SIG-M5 treated with dmso at 0.1 percent for 504 hours (cell line): ENCODE results near the gene SLA2.
"Not testable (repeated sequence)": the region's sequence is repeated elsewhere in the genome, so short reads cannot be mapped to it uniquely, and the experiment has no call there.

Experiments used
- DNase-seq: peaks from one replicate; lab custom pipeline; 2025; ENCODE audit not compliant: unreplicated experiment; lab: John Stamatoyannopoulos, UW

The SLA2 gene

GRCh38 chr20:36645998-36646397 lies at the start of gene SLA2:
Gene SLA2, minus strand, starts transcription at chr20:36646196. Its CDS starts 4,861 bp downstream, at chr20:36641335.
- peak; percentile 86 for DNase-seq

GRCh38 chr20:36695467-36695866 lies 49.5 kb upstream of the SLA2 start:
- not testable (repeated sequence) for DNase-seq

GRCh38 chr20:36688630-36689029 lies 42.6 kb upstream of the SLA2 start:
- DNase-seq: no peak

- DNase-seq: no peak
Measured at GRCh38 chr20:36687850-36688249, 41.9 kb upstream of the SLA2 start.

- DNase-seq: no peak
Measured at GRCh38 chr20:36686944-36687343, 40.9 kb upstream of the SLA2 start.

- no peak for DNase-seq
Measured at GRCh38 chr20:36686504-36686903, 40.5 kb upstream of the SLA2 start.

- DNase-seq: no peak
Measured at GRCh38 chr20:36684747-36685146, 38.8 kb upstream of the SLA2 start.

- no peak for DNase-seq
Measured at GRCh38 chr20:36682311-36682710, 36.3 kb upstream of the SLA2 start.

GRCh38 chr20:36677422-36677771 lies 31.4 kb upstream of the SLA2 start:
- DNase-seq: no peak

GRCh38 chr20:36676701-36677421 lies 30.9 kb upstream of the SLA2 start:
- no peak for DNase-seq

GRCh38 chr20:36675545-36675944 lies 29.5 kb upstream of the SLA2 start:
- not testable (repeated sequence) for DNase-seq

GRCh38 chr20:36672991-36673390 lies 27.0 kb upstream of the SLA2 start:
- DNase-seq: no peak

- DNase-seq: no peak
Measured at GRCh38 chr20:36670665-36671357, 24.8 kb upstream of the SLA2 start.

- peak; percentile 21 for DNase-seq
Measured at GRCh38 chr20:36666181-36666740, 20.3 kb upstream of the SLA2 start.

GRCh38 chr20:36663031-36663430 lies 17.0 kb upstream of the SLA2 start:
- peak; percentile 79 for DNase-seq

GRCh38 chr20:36658300-36658699 lies 12.3 kb upstream of the SLA2 start:
- no peak for DNase-seq

GRCh38 chr20:36656733-36657132 lies 10.7 kb upstream of the SLA2 start:
- DNase-seq: no peak

- no peak for DNase-seq
Measured at GRCh38 chr20:36655004-36655403, 9.0 kb upstream of the SLA2 start.

GRCh38 chr20:36654506-36654905 lies 8.5 kb upstream of the SLA2 start:
- DNase-seq: no peak

- DNase-seq: no peak
Measured at GRCh38 chr20:36653456-36653855, 7.5 kb upstream of the SLA2 start.

- DNase-seq: no peak
Measured at GRCh38 chr20:36647196-36648121, 1.5 kb upstream of the SLA2 start.
